GM21529 (cell line): ENCODE measurements around the gene PDSS1.

Experiments
- ATAC-seq: cut with Tn5 transposase; IDR thresholded peaks from one replicate; pipeline ENCODE4 v1.9.1; 2021; ENCODE audit not compliant: unreplicated experiment

PDSS1 gene

DNA sequence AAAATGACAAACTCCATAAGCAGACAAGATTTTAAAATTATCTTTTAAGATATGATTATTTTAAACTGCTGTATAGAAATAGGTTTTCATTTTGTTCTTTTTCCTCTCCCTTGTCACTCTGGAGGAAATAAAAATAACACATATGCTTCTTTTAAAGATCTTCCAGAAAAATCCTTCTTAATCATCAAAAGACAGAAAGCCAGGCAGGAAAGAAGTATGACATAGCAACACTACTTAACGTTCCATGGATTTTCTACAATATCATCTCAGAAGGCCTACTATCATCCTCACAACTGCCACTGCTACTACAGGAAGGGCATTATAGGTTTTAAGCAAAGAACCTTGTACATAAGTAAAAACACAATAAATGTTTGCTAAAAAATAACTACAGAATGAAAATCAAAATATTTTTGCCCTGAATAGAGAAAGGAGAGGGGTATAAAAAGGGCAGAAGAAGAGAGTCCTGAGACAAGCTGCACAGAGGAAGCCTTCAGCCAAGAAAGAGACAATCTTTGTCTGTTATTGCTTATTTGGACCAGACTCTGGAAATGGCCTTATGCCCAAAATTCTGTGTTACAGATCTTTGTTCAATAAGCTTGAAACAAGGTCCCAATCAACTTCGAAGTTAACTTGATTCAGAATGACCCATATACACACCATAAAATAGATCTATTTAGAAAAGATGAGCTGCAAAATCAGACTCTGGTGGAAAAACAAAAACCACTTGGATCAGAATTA, 95.4 kb downstream of the PDSS1 start:
- ATAC-seq = no peak
